ENCODE results near the gene ENAH. TPM values are rescaled to one million over a fixed set of nuclear protein-coding genes. Genes with fewer than 3 reads are reported as not detected.

The ENAH gene
- total and polyA plus RNA-seq, 2 experiments from 2014 or later = 109 to 184 TPM

DNA sequence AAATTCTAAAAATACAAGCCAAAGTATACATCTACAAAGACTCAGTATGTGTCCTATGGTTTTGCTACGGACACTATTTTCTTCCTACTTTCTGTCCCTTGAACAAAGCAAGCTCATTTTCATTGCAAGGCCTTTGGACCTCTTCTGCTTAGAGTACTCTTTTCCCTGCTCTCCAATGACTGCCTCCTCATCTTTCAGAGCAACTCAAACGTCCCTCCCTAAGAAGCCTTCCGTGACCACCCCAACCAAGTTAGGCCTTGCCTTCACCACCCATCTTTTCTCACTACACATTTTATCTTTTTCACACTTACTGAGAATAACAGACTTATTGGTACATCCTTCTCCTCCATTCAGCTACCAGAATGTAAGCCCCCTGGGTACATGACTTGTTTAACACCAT is 39.9 kb downstream of the ENAH start (continued):
- TF ChIP-seq, protein P1, sequence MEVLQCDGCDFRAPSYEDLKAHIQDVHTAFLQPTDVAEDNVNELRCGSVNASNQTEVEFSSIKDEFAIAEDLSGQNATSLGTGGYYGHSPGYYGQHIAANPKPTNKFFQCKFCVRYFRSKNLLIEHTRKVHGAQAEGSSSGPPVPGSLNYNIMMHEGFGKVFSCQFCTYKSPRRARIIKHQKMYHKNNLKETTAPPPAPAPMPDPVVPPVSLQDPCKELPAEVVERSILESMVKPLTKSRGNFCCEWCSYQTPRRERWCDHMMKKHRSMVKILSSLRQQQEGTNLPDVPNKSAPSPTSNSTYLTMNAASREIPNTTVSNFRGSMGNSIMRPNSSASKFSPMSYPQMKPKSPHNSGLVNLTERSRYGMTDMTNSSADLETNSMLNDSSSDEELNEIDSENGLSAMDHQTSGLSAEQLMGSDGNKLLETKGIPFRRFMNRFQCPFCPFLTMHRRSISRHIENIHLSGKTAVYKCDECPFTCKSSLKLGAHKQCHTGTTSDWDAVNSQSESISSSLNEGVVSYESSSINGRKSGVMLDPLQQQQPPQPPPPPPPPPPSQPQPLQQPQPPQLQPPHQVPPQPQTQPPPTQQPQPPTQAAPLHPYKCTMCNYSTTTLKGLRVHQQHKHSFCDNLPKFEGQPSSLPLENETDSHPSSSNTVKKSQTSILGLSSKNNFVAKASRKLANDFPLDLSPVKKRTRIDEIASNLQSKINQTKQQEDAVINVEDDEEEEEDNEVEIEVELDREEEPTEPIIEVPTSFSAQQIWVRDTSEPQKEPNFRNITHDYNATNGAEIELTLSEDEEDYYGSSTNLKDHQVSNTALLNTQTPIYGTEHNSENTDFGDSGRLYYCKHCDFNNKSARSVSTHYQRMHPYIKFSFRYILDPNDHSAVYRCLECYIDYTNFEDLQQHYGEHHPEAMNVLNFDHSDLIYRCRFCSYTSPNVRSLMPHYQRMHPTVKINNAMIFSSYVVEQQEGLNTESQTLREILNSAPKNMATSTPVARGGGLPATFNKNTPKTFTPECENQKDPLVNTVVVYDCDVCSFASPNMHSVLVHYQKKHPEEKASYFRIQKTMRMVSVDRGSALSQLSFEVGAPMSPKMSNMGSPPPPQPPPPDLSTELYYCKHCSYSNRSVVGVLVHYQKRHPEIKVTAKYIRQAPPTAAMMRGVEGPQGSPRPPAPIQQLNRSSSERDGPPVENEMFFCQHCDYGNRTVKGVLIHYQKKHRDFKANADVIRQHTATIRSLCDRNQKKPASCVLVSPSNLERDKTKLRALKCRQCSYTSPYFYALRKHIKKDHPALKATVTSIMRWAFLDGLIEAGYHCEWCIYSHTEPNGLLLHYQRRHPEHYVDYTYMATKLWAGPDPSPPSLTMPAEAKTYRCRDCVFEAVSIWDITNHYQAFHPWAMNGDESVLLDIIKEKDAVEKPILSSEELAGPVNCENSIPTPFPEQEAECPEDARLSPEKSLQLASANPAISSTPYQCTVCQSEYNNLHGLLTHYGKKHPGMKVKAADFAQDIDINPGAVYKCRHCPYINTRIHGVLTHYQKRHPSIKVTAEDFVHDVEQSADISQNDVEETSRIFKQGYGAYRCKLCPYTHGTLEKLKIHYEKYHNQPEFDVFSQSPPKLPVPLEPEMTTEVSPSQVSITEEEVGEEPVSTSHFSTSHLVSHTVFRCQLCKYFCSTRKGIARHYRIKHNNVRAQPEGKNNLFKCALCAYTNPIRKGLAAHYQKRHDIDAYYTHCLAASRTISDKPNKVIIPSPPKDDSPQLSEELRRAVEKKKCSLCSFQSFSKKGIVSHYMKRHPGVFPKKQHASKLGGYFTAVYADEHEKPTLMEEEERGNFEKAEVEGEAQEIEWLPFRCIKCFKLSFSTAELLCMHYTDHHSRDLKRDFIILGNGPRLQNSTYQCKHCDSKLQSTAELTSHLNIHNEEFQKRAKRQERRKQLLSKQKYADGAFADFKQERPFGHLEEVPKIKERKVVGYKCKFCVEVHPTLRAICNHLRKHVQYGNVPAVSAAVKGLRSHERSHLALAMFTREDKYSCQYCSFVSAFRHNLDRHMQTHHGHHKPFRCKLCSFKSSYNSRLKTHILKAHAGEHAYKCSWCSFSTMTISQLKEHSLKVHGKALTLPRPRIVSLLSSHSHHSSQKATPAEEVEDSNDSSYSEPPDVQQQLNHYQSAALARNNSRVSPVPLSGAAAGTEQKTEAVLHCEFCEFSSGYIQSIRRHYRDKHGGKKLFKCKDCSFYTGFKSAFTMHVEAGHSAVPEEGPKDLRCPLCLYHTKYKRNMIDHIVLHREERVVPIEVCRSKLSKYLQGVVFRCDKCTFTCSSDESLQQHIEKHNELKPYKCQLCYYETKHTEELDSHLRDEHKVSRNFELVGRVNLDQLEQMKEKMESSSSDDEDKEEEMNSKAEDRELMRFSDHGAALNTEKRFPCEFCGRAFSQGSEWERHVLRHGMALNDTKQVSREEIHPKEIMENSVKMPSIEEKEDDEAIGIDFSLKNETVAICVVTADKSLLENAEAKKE (CRISPR knock-in tag; IDR thresholded peaks at IDR 0.05) = no peak
- no peak for TF ChIP-seq JUNB (IDR thresholded peaks at IDR 0.05; ENCODE audit: unreplicated experiment)

DNA sequence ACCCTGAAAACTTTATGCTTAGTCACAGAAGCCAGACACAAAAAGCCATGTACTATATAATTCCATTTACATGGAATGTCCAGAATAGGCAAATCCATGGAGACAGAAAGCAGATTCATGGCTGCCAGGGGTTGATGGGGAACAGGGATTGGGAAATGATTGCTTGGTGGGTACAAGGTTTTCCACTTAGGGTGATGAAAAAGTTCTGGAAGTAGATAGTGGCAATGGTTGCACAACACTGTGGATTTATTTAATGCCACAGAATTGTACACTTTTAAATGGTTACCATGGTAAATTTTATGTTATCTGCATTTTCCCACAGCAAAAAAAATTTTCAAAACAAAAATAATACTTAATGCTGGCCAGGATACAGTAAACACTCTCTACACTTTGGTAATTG is 40.6 kb downstream of the ENAH start:
- Mint-ChIP-seq H3K9me3 (peaks cover 23% of the 10 kb centered on the region; the same call in 2 of the 3 replicates), H3K27ac (no peak overlapping the region), H3K4me1 (peaks cover 52% of the 10 kb centered on the region), H3K4me3 (no peak overlapping the region), H3K36me3 (ENCODE audit: low read depth) (peaks cover 33% of the 10 kb centered on the region), H3K27me3 (ENCODE audit: insufficient read depth, low read depth, poor library complexity) (peaks cover 11% of the 10 kb centered on the region)
- Histone ChIP-seq H3K79me2 (replicated peaks; ENCODE audit: insufficient read depth) (peaks cover 99% of the 10 kb centered on the region), H3K27ac (ENCODE audit: low read depth) (no peak overlapping the region), H3K4me2 (no peak overlapping the region), H2AFZ (no peak overlapping the region), H3K9me2 (ENCODE audit: insufficient read depth) (no peaks in the 10 kb centered on the region), H4K20me1 (replicated peaks; ENCODE audit: insufficient read depth) (peaks cover 68% of the 10 kb centered on the region), H3K4me1 (ENCODE audit: insufficient read depth) (peaks cover 35% of the 10 kb centered on the region), H3F3A (replicated peaks; ENCODE audit: low read depth) (0 out of 2 replicates have a peak, but pooled peaks cover 3% of the 10 kb centered on the region), H3K27me3 (ENCODE audit: insufficient read depth) (no peaks in the 10 kb centered on the region), H3K4me3 (no peak overlapping the region), H3K36me3 (ENCODE audit: insufficient read depth) (no peaks in the 10 kb centered on the region)
- DNase-seq (ENCODE audit: low spot score) (no peak), ATAC-seq (no peak)
- TF ChIP-seq EZH2 (IDR thresholded peaks at IDR 0.05; ENCODE audit: low read depth, unreplicated experiment) (no peak), EZH2phosphoT487 (IDR thresholded peaks at IDR 0.05; ENCODE audit: unreplicated experiment) (no peak), CREB1 (CRISPR knock-in tag; IDR thresholded peaks at IDR 0.05; ENCODE audit: low read depth) (no peak)
- TF ChIP-seq, protein P1 (CRISPR knock-in tag; IDR thresholded peaks at IDR 0.05) = no peak
